Glomerular visceral epithelial cell (primary cell): Measurements from ENCODE around the gene SLC66A1.

ENCODE experiments used
- DNase-seq: peaks from one replicate; pipeline ENCODE4 v3.0.0-alpha.2; 2016; ENCODE audit errors: extremely low spot score

Gene SLC66A1

GRCh38 chr1:19325368-19325957, 13.3 kb downstream of the SLC66A1 start:
- no peak for DNase-seq

GRCh38 chr1:19325958-19326747, 14.0 kb downstream of the SLC66A1 start:
- DNase-seq: no peak

GRCh38 chr1:19326748-19327065, 14.6 kb downstream of the SLC66A1 start:
- DNase-seq: no peak

GRCh38 chr1:19327301-19327700, 15.2 kb downstream of the SLC66A1 start:
- no peak for DNase-seq

GRCh38 chr1:19327736-19328135, 15.6 kb downstream of the SLC66A1 start:
- DNase-seq: no peak

GRCh38 chr1:19328486-19328885, 16.4 kb downstream of the SLC66A1 start:
- DNase-seq: no peak

GRCh38 chr1:19329188-19329587, 17.1 kb downstream of the SLC66A1 start:
- DNase-seq: no peak

- DNase-seq: no peak
Measured at GRCh38 chr1:19329611-19330010, 17.5 kb downstream of the SLC66A1 start.

- DNase-seq: no peak
Measured at GRCh38 chr1:19330449-19331135, 18.5 kb downstream of the SLC66A1 start.

- DNase-seq: no peak
Measured at GRCh38 chr1:19331262-19331878, 19.2 kb downstream of the SLC66A1 start.

GRCh38 chr1:19332832-19333231, 20.7 kb downstream of the SLC66A1 start:
- no peak for DNase-seq

- no peak for DNase-seq
Measured at GRCh38 chr1:19333587-19334354, 21.6 kb downstream of the SLC66A1 start.

- peak; percentile 74 for DNase-seq
Measured at GRCh38 chr1:19336543-19336942, 24.4 kb downstream of the SLC66A1 start.

- no peak for DNase-seq
Measured at GRCh38 chr1:19337289-19337688, 25.2 kb downstream of the SLC66A1 start.

- DNase-seq: no peak
Measured at GRCh38 chr1:19338323-19338762, 26.2 kb downstream of the SLC66A1 start.

- no peak for DNase-seq
Measured at GRCh38 chr1:19339214-19339861, 27.2 kb downstream of the SLC66A1 start.

GRCh38 chr1:19340387-19340937, 28.3 kb downstream of the SLC66A1 start:
- DNase-seq: no peak

GRCh38 chr1:19341201-19342061, 29.3 kb downstream of the SLC66A1 start:
- DNase-seq: peak; percentile 70

GRCh38 chr1:19342062-19342750, 30.1 kb downstream of the SLC66A1 start:
- DNase-seq: no peak
